B cell (primary cell): ENCODE results near the gene DYNLT4. TPM values are rescaled to one million over a fixed set of nuclear protein-coding genes. Genes with fewer than 3 reads are reported as not detected.
"Not testable (repeated sequence)": the region's sequence is repeated elsewhere in the genome, so short reads cannot be mapped to it uniquely, and the experiment has no call there.

Source experiments
- ATAC-seq: fragments of 200-7000 bp; cut with Tn5 transposase; one replicate; pipeline ENCODE4 v1.10.0; 2021; ENCODE audit warnings: low read depth, mild to moderate bottlenecking, moderate number of reproducible peaks, moderate library complexity
- CTCF ChIA-PET: fragments of 350-600 bp; sonication (Branson Sonifier 250); formaldehyde crosslinking; loops from one replicate; lab custom pipeline; 2021; ENCODE audit warnings: antibody characterized with exemption, inconsistent platforms; lab: Charles Lee
- POLR2A ChIA-PET: fragments of 350-600 bp; sonication (Branson Sonifier 250); formaldehyde crosslinking; loops from one replicate; lab custom pipeline; 2021; ENCODE audit warnings: antibody characterized with exemption; lab: Charles Lee
- DNase-seq: peaks from one replicate; pipeline ENCODE4 v3.0.0; 2013
- H2AFZ ChIP-seq: 2 replicates; pipeline ENCODE4 v1.6.1; 2012; ENCODE audit warnings: mild to moderate bottlenecking, low read depth, low read length; ENCODE audit not compliant: insufficient read depth, poor library complexity, severe bottlenecking
- H3K27ac ChIP-seq, 2 donors: 1 replicate in 1 of 2; 2 replicates in 1 of 2; pipeline ENCODE4 v1.5.1; 2012 to 2013; ENCODE audit warnings: low read length in 2 of 2, mild to moderate bottlenecking in 2 of 2, moderate library complexity in 1 of 2
- H3K27me3 ChIP-seq, 4 experiments: fragments of 200-600 bp in 1 of 4; sonication (generic) in 1 of 4; replicated peaks in 1 of 4; 1 replicate in 2 of 4; 2 replicates in 2 of 4; pipeline versions ENCODE4 v1.6.1 to v1.7.0; 2013 to 2016; ENCODE audit warnings: low read length in 3 of 4, mild to moderate bottlenecking in 2 of 4, mixed read lengths in 1 of 4, moderate library complexity in 1 of 4; ENCODE audit not compliant: insufficient read depth in 4 of 4, control insufficient read depth in 3 of 4; ENCODE audit errors: control extremely low read depth in 1 of 4
- H3K36me3 ChIP-seq, 2 experiments: replicated peaks in 1 of 2; 1 replicate in 1 of 2; 2 replicates in 1 of 2; pipeline versions ENCODE4 v1.6.1 to v1.7.1; 2013; ENCODE audit warnings: low read length in 1 of 2; ENCODE audit not compliant: insufficient read depth in 2 of 2, control insufficient read depth in 1 of 2; ENCODE audit errors: control extremely low read depth in 1 of 2, extremely low read depth in 1 of 2
- H3K4me1 ChIP-seq, 2 donors: fragments of 200-600 bp in 1 of 2; sonication (generic) in 1 of 2; 1 replicate in 1 of 2; 2 replicates in 1 of 2; pipeline versions ENCODE4 v1.5.1 to v1.6.1; 2013 to 2017; ENCODE audit warnings: low read length in 2 of 2; ENCODE audit not compliant: control insufficient read depth in 2 of 2, insufficient read depth in 2 of 2
- H3K4me2 ChIP-seq: replicated peaks from 2 replicates; pipeline ENCODE3; 2012; ENCODE audit warnings: mild to moderate bottlenecking, low read depth, low read length; ENCODE audit not compliant: poor library complexity, severe bottlenecking
- H3K4me3 ChIP-seq, 5 experiments: fragments of 200-600 bp in 1 of 5; sonication (generic) in 1 of 5; 1 replicate in 3 of 5; 2 replicates in 2 of 5; pipeline versions ENCODE4 v1.5.1 to v1.7.0; 2011 to 2016; ENCODE audit warnings: low read length in 4 of 5, mild to moderate bottlenecking in 4 of 5, low read depth in 2 of 5, control low read depth in 1 of 5, moderate library complexity in 1 of 5; ENCODE audit not compliant: insufficient read depth in 1 of 5; ENCODE audit errors: control extremely low read depth in 1 of 5, extremely low read depth in 1 of 5
- H3K79me2 ChIP-seq: fragments of 200-600 bp; sonication (generic); one replicate; pipeline ENCODE4 v1.6.0; 2016; ENCODE audit warnings: low read length; ENCODE audit not compliant: control insufficient read depth, insufficient read depth
- H3K9ac ChIP-seq: fragments of 200-600 bp; sonication (generic); 2 replicates; pipeline ENCODE4 v1.6.1; 2017; ENCODE audit warnings: mild to moderate bottlenecking, low read length, moderate library complexity
- H3K9me3 ChIP-seq, 3 donors: one replicate each; pipeline versions ENCODE4 v1.6.1 to v1.7.1; 2013; ENCODE audit warnings: low read length in 2 of 3; ENCODE audit not compliant: control insufficient read depth in 2 of 3, insufficient read depth in 1 of 3; ENCODE audit errors: control extremely low read depth in 1 of 3
- H4K20me1 ChIP-seq: 2 replicates; pipeline ENCODE4 v1.6.0; 2012; ENCODE audit warnings: mild to moderate bottlenecking, low read length; ENCODE audit not compliant: insufficient read depth, control insufficient read depth, poor library complexity, severe bottlenecking
- H3K27ac Mint-ChIP-seq: one replicate; pipeline ENCODE4 v1.8.0; 2021; ENCODE audit warnings: mixed read lengths
- H3K27me3 Mint-ChIP-seq: one replicate; pipeline ENCODE4 v1.8.0; 2021; ENCODE audit warnings: mixed read lengths
- H3K4me1 Mint-ChIP-seq: one replicate; pipeline ENCODE4 v1.8.0; 2021; ENCODE audit warnings: mixed read lengths
- H3K4me3 Mint-ChIP-seq: one replicate; pipeline ENCODE4 v1.8.0; 2021; ENCODE audit warnings: mixed read lengths
- H3K9me3 Mint-ChIP-seq: one replicate; pipeline ENCODE4 v1.8.0; 2022; ENCODE audit warnings: mixed read lengths; ENCODE audit not compliant: insufficient read depth
- EZH2 ChIP-seq: IDR thresholded peaks from 2 replicates; pipeline ENCODE4 v1.6.1; 2012; ENCODE audit warnings: borderline replicate concordance, low read depth, mild to moderate bottlenecking, moderate library complexity, low read length; ENCODE audit not compliant: insufficient read depth, poor library complexity, severe bottlenecking
- WGBS: methylation state at CpG from one replicate; pipeline ENCODE4 v1.1.5; 2013; ENCODE audit warnings: missing lambda C conversion rate; ENCODE audit not compliant: insufficient coverage; 5-methylcytosine and 5-hydroxymethylcytosine counted together
- intact Hi-C: fragments of 100-400 bp; cut with micrococcal nuclease; formaldehyde crosslinking; loops from one replicate; pipeline ENCODE4 v1.10.0; 2022
- polyA plus RNA-seq: library from polyadenylated mRNA; depleted of rRNA; stranded (reverse); fragments of >200 nt; gene quantifications from 2 replicates; pipeline ENCODE4 v1.2.3, GENCODE V29; 2012
- total RNA-seq, 2 donors: library from RNA; stranded (reverse); fragments of 120-200 nt in 1 of 2; gene quantifications; 1 replicate in 1 of 2; 2 replicates in 1 of 2; pipeline versions ENCODE4 v1.2.3 to v1.2.4, GENCODE V29; 2013 to 2022
- TF ChIP-seq, protein P1 (sequence below): fragments of 200-600 bp; IDR thresholded peaks from one replicate; pipeline ENCODE4 v1.8.0; 2022; ENCODE audit warnings: antibody characterized with exemption, mild to moderate bottlenecking

Gene DYNLT4
- total and polyA plus RNA-seq, 2 donors (not counting 1 experiment from before 2014, with no cell fraction given) = 0.19 to 0.39 TPM

DNA sequence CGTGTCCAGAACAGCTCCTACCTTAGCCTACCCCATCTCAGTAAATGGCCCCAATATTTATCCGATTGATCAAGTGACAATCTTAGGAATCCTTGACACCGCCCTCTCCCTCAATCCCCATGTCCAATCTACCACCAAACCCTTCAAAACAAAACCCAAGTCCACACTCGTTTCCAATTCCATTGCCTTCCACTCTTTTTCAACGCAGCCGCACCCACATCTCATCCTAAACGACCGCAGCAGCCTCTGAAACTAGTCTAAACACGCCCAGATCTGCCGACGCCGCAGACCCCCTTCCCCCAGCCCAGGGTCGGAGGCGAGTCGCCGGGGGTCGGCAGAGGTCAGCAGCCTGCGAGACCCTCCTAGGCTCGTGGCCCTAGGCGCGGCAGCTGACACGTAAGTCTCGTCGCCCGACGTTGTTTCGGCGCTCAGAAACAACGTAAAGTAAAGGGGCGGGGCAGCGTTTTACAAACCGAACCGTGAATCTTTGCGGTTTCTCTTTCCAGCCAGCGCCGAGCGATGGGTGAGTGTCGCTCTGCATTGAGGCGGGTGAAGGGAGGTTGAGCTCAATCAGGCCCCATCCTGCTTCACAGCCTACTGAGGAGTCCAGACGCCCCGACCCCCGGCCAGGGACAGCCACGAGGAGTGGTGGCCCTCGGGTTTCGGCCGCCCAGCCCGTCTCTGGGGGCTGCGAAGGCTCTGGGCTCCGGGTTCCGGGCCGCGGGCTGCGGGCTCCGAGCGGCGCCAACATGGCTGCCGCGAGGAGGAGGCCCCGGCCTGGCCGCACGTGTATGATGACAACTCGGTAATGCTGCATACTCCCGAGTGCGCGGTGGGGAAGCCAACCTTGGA is 31.8 kb downstream of the DYNLT4 start, which contains the start of gene RPS8:
Gene RPS8, plus strand, starts transcription at position 463 of the 852 bp plus-strand sequence. Its CDS starts 57 bp downstream, at position 520.
- WGBS = under 1% methylated on average over 64 of the region's 65 CpGs
- Mint-ChIP-seq H3K9me3 (no peaks in the 10 kb centered on the region), H3K4me1 (peaks cover 34% of the 10 kb centered on the region), H3K27ac (peak within 1 kb of the TSS; percentile 94), H3K27me3 (no peaks in the 10 kb centered on the region), H3K4me3 (peak within 1 kb of the TSS; percentile 95)
- Histone ChIP-seq H3K27ac (peak within 1 kb of the TSS; percentile 89 to 93), H3K79me2 (peaks cover 5% of the 10 kb centered on the region), H3K27me3 (no peaks in the 10 kb centered on the region), H3K36me3 (peaks cover 0 to 42% of the 10 kb centered on the region in 2 experiments), H3K9me3 (no peaks in the 10 kb centered on the region), H3K4me1 (peaks cover 14 to 28% of the 10 kb centered on the region in 2 donors), H3K9ac (peak within 1 kb of the TSS; percentile 94), H3K4me2 (peak within 1 kb of the TSS; percentile 75), H3K4me3 (peak within 1 kb of the TSS; percentile 85 to 99 (median 89)), H2AFZ (peak within 1 kb of the TSS; percentile 98), H4K20me1 (peaks cover 35% of the 10 kb centered on the region)
- TF ChIP-seq, protein P1, sequence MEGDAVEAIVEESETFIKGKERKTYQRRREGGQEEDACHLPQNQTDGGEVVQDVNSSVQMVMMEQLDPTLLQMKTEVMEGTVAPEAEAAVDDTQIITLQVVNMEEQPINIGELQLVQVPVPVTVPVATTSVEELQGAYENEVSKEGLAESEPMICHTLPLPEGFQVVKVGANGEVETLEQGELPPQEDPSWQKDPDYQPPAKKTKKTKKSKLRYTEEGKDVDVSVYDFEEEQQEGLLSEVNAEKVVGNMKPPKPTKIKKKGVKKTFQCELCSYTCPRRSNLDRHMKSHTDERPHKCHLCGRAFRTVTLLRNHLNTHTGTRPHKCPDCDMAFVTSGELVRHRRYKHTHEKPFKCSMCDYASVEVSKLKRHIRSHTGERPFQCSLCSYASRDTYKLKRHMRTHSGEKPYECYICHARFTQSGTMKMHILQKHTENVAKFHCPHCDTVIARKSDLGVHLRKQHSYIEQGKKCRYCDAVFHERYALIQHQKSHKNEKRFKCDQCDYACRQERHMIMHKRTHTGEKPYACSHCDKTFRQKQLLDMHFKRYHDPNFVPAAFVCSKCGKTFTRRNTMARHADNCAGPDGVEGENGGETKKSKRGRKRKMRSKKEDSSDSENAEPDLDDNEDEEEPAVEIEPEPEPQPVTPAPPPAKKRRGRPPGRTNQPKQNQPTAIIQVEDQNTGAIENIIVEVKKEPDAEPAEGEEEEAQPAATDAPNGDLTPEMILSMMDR = no peak
- TF ChIP-seq EZH2 = no peak
- DNase-seq (peak; percentile 95), ATAC-seq (peak; percentile 83)
- intact Hi-C loops = loop anchor here (1.0 to 5.0 kb wide), 6 partner anchors 11 to 237 kb away; partner anchors contain the start of genes HECTD3, KIF2C, RNU5D-1 and UROD
- ChIA-PET CTCF (interaction anchor here (0.8 to 2.9 kb wide), 17 partner anchors 8 to 237 kb away, joined by 3 to 39 read pairs (median 4); partner anchors contain the start of genes BEST4, HECTD3, PLK3 and PTCH2), POLR2A (interaction anchor here (0.6 to 2.5 kb wide), 22 partner anchors 9 to 743 kb away, joined by 3 to 25 read pairs (median 6); partner anchors contain the start of genes ARMH1, EIF2B3, HECTD3 and PLK3)

DNA sequence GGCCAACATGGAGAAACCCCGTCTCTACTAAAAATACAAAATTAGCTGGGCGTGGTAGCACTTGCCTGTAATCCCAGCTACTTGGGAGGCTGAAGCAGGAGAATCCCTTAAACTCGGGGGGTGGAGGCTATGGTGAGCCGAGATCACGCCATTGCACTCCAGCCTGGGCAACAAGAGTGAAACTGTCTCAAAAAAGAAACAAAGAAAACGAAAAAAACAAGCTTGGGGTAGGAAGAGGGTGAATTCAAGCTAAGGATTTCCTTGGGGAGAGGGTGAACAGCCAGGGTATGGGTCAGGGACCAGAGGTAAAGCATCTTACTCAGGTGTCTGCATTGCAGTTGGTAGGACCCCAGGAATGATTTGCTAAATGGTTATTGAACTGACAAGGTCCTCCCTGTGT is 40.7 kb downstream of the DYNLT4 start:
- H3K9me3 ChIP-seq, H4K20me1 ChIP-seq, H3K27ac Mint-ChIP-seq, H3K27ac ChIP-seq, H3K4me1 Mint-ChIP-seq, H3K4me3 Mint-ChIP-seq, H3K4me3 ChIP-seq, POLR2A ChIA-PET, H3K27me3 ChIP-seq, H3K4me2 ChIP-seq, H2AFZ ChIP-seq, H3K4me1 ChIP-seq, H3K79me2 ChIP-seq, CTCF ChIA-PET, H3K27me3 Mint-ChIP-seq, DNase-seq, intact Hi-C loops, H3K9me3 Mint-ChIP-seq, H3K36me3 ChIP-seq, H3K9ac ChIP-seq, ATAC-seq: not testable (repeated sequence)
- WGBS = 100% methylated on average over 4 of the region's 6 CpGs
